GM23248 (cell line): ENCODE data around the gene ARID4B. TPM values are rescaled to one million over a fixed set of nuclear protein-coding genes. Genes with fewer than 3 reads are reported as not detected.

Experiments used
- DNase-seq: peaks from one replicate; pipeline ENCODE4 v3.0.0-alpha.2; 2015
- H2AFZ ChIP-seq: fragments of 200-600 bp; sonication (generic); 2 replicates; pipeline ENCODE4 v1.6.1; 2016; ENCODE audit warnings: antibody characterized with exemption
- H3F3A ChIP-seq: fragments of 200-600 bp; sonication (generic); 2 replicates; pipeline ENCODE4 v1.6.1; 2016; ENCODE audit warnings: mild to moderate bottlenecking, antibody characterized with exemption, mixed run types; ENCODE audit not compliant: insufficient read depth
- H3K27ac ChIP-seq: fragments of 200-600 bp; sonication (generic); 2 replicates; pipeline ENCODE4 v1.5.1; 2016; ENCODE audit warnings: mild to moderate bottlenecking
- H3K27me3 ChIP-seq: fragments of 200-600 bp; sonication (generic); replicated peaks from 2 replicates; pipeline ENCODE4 v1.6.1; 2016; ENCODE audit warnings: mild to moderate bottlenecking; ENCODE audit not compliant: insufficient read depth
- H3K36me3 ChIP-seq: fragments of 200-600 bp; sonication (generic); 2 replicates; pipeline ENCODE4 v1.6.1; 2016; ENCODE audit warnings: low read depth, mild to moderate bottlenecking
- H3K4me1 ChIP-seq: fragments of 200-600 bp; sonication (generic); 2 replicates; pipeline ENCODE4 v1.6.1; 2016; ENCODE audit warnings: mild to moderate bottlenecking; ENCODE audit not compliant: insufficient read depth
- H3K4me2 ChIP-seq: fragments of 200-600 bp; sonication (generic); one replicate; pipeline ENCODE4 v1.6.1; 2016; ENCODE audit warnings: mild to moderate bottlenecking; ENCODE audit not compliant: unreplicated experiment
- H3K4me3 ChIP-seq: fragments of 200-600 bp; sonication (generic); 2 replicates; pipeline ENCODE4 v1.5.1; 2016; ENCODE audit warnings: mild to moderate bottlenecking
- H3K79me2 ChIP-seq: fragments of 200-600 bp; sonication (generic); 2 replicates; pipeline ENCODE4 v1.6.1; 2016; ENCODE audit warnings: mild to moderate bottlenecking; ENCODE audit not compliant: insufficient read depth
- H3K9ac ChIP-seq: fragments of 200-600 bp; sonication (generic); 2 replicates; pipeline ENCODE4 v1.6.1; 2016; ENCODE audit warnings: mild to moderate bottlenecking
- H3K9me2 ChIP-seq: fragments of 200-600 bp; sonication (generic); 2 replicates; pipeline ENCODE4 v1.6.1; 2016; ENCODE audit warnings: mixed run types, mild to moderate bottlenecking, moderate library complexity; ENCODE audit not compliant: insufficient read depth
- H3K9me3 ChIP-seq: fragments of 200-600 bp; sonication (generic); one replicate; pipeline ENCODE4 v1.6.1; 2017; ENCODE audit warnings: low read depth
- H4K20me1 ChIP-seq: fragments of 200-600 bp; sonication (generic); 2 replicates; pipeline ENCODE4 v1.6.0; 2016; ENCODE audit not compliant: insufficient read depth
- EZH2 ChIP-seq: fragments of 200-600 bp; sonication (generic); IDR thresholded peaks from 2 replicates; pipeline ENCODE4 v1.6.1; 2018; ENCODE audit warnings: antibody characterized with exemption, mild to moderate bottlenecking; ENCODE audit not compliant: insufficient read depth, poor library complexity, severe bottlenecking
- EZH2phosphoT487 ChIP-seq: fragments of 200-600 bp; sonication (generic); IDR thresholded peaks from 2 replicates; pipeline ENCODE4 v1.6.1; 2018; ENCODE audit warnings: antibody characterized with exemption, moderate library complexity, mild to moderate bottlenecking, low read depth; ENCODE audit not compliant: insufficient read depth
- WGBS, 2 experiments: methylation state at CpG; one replicate each; pipeline ENCODE4 v1.1.6; 2015 to 2017; ENCODE audit warnings: low lambda C conversion rate in 2 of 2, low coverage in 1 of 2; ENCODE audit errors: missing lambda C conversion rate in 2 of 2; 5-methylcytosine and 5-hydroxymethylcytosine counted together
- in situ Hi-C: fragments of 300-500 bp; cut with MboI; formaldehyde crosslinking; loops from 2 replicates; pipeline ENCODE4 v1.15.0; 2020
- polyA plus RNA-seq: library from polyadenylated mRNA; unstranded; fragments of >200 nt; fragmentation: Nextera tagmentation; extraction: Ambion mirVana; gene quantifications from 2 replicates; pipeline ENCODE4 v1.2.1, GENCODE V29; 2016
- total RNA-seq: library from RNA; depleted of rRNA; stranded (reverse); fragments of >200 nt; shearing (Covaris generic); gene quantifications from 2 replicates; pipeline ENCODE4 v1.2.3, GENCODE V29; 2014

The ARID4B gene
- total and polyA plus RNA-seq, 2 experiments from 2014 or later, result 17.8 to 25.6 TPM

GRCh38 chr1:235295902-235296350 lies 32.1 kb downstream of the ARID4B start:
- no peak overlapping the region for H3K4me2 ChIP-seq
- peaks cover 26% of the 10 kb centered on the region for H4K20me1 ChIP-seq
- H3K4me3 ChIP-seq, result no peak overlapping the region
- H3K9me3 ChIP-seq, result no peaks in the 10 kb centered on the region
- TF ChIP-seq EZH2 (no peak), EZH2phosphoT487 (no peak)
- no peak for DNase-seq
- no peak overlapping the region for H2AFZ ChIP-seq
- no peaks in the 10 kb centered on the region for H3K4me1 ChIP-seq
- H3K9me2 ChIP-seq, result no peaks in the 10 kb centered on the region
- no peaks in the 10 kb centered on the region for H3K27me3 ChIP-seq
- H3K36me3 ChIP-seq, result no peaks in the 10 kb centered on the region
- no peak overlapping the region for H3K27ac ChIP-seq
- whole genome bisulfite sequencing, 2 experiments, result 96 to 98% methylated on average over 5 of the region's 5 CpGs
- no peaks in the 10 kb centered on the region; the same call in 1 of the 2 replicates for H3F3A ChIP-seq
- in situ Hi-C loops, result no loop called here
- peaks cover 100% of the 10 kb centered on the region for H3K79me2 ChIP-seq
- H3K9ac ChIP-seq, result no peak overlapping the region

GRCh38 chr1:235293322-235293942 lies 34.5 kb downstream of the ARID4B start:
- Histone ChIP-seq H2AFZ (no peak overlapping the region), H3K27ac (no peak overlapping the region), H3F3A (peaks cover 1% of the 10 kb centered on the region; the same call in 1 of the 2 replicates), H3K9me2 (no peaks in the 10 kb centered on the region), H3K36me3 (no peaks in the 10 kb centered on the region), H4K20me1 (peaks cover 14% of the 10 kb centered on the region), H3K79me2 (peaks cover 100% of the 10 kb centered on the region), H3K27me3 (no peaks in the 10 kb centered on the region), H3K4me3 (no peak overlapping the region), H3K9ac (no peak overlapping the region), H3K4me2 (no peak overlapping the region), H3K9me3 (no peaks in the 10 kb centered on the region), H3K4me1 (no peaks in the 10 kb centered on the region; the same call in 1 of the 2 replicates)
- in situ Hi-C loops, result no loop called here
- no peak for TF ChIP-seq EZH2phosphoT487
- no peak for TF ChIP-seq EZH2
- DNase-seq, result no peak

DNA sequence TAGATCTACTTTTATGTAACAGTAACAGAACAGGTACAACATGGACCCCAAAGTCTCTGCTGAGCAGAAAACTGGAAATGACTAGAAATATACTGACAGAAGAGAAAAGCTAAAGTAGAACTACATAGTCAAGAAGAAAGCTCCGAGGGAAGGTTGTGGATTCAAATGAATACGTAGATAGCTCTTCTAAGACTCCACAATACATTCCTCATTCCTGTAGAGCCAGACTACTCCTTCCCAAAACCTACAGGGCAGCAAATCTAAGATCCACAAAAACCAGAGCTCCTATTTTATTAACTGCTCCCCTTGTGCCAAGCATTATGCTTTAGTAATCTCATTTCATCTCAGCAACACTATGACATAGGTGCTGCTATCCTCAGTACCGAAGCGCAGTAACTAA lies 35.2 kb downstream of the ARID4B start:
- no peaks in the 10 kb centered on the region for H3K36me3 ChIP-seq
- WGBS, 2 experiments, result 95 to 96% methylated on average over 4 of the region's 4 CpGs

DNA sequence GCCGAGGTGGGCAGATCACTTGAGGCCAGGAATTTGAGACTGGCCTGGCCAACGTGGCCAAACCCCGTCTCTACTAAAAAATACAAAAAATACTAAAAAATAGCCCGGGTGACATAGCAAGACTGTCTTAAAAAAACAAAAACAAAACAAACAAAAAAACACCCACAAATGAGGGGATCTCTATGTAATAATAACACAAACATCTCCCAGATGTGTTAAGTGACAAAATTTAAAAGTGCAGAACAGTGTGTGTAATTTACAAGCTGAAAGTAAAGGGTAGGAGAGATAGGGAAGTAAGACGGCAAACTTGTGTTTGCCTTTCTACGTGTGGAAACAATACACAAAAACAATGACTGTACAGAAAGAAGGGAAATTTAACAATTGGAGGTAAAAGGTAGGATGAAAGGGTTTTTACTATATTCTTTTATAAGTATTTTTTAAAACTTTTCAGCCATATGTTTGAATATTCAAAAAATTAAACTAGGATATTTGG lies 36.3 kb downstream of the ARID4B start:
- Histone ChIP-seq H3K27me3 (no peaks in the 10 kb centered on the region), H3K9me3 (no peaks in the 10 kb centered on the region), H3F3A (0 out of 2 replicates have a peak, but pooled peaks cover 5% of the 10 kb centered on the region), H3K27ac (no peak overlapping the region), H3K4me2 (no peak overlapping the region), H3K9ac (no peak overlapping the region), H3K4me3 (no peak overlapping the region), H4K20me1 (peaks cover 14% of the 10 kb centered on the region), H3K4me1 (peaks cover 3% of the 10 kb centered on the region; the same call in 1 of the 2 replicates), H3K9me2 (no peaks in the 10 kb centered on the region), H3K36me3 (no peaks in the 10 kb centered on the region), H3K79me2 (peaks cover 100% of the 10 kb centered on the region), H2AFZ (no peak overlapping the region)
- TF ChIP-seq EZH2phosphoT487, result no peak
- TF ChIP-seq EZH2, result no peak
- no peak for DNase-seq
- WGBS, 2 experiments, result 56 to 59% methylated on average over 6 of the region's 6 CpGs
- in situ Hi-C loops, result no loop called here

More for the DNA sequence above, 35.2 kb downstream of the ARID4B start:
- no peak for DNase-seq
- in situ Hi-C loops, result no loop called here
- Histone ChIP-seq H3K9ac (no peak overlapping the region), H3K27me3 (no peaks in the 10 kb centered on the region), H3K9me2 (no peaks in the 10 kb centered on the region), H3K4me1 (no peaks in the 10 kb centered on the region; the same call in 1 of the 2 replicates), H3K4me3 (no peak overlapping the region), H3K27ac (no peak overlapping the region), H2AFZ (no peak overlapping the region), H3F3A (peaks cover 5% of the 10 kb centered on the region; the same call in 1 of the 2 replicates), H3K79me2 (peaks cover 100% of the 10 kb centered on the region), H3K4me2 (no peak overlapping the region), H4K20me1 (peaks cover 16% of the 10 kb centered on the region), H3K9me3 (no peaks in the 10 kb centered on the region)
- no peak for TF ChIP-seq EZH2
- no peak for TF ChIP-seq EZH2phosphoT487
